ENCODE measurements around the gene SH3YL1. TPM values are rescaled to one million over a fixed set of nuclear protein-coding genes. Genes with fewer than 3 reads are reported as not detected.

Gene SH3YL1
- total and polyA plus RNA-seq, 5 experiments from 2014 or later: 38.1 to 92.0 (median 62.8) TPM

GRCh38 chr2:264493-265468 lies 949 bp upstream of the SH3YL1 start, which contains the start of gene ACP1:
Gene ACP1, plus strand, starts transcription at chr2:264947. Its CDS starts 18 bp downstream, at chr2:264965.
- peak within 1 kb of the TSS; percentile 91 to 97 (median 93) for H3K4me3 Mint-ChIP-seq
- H3K9me3 Mint-ChIP-seq: peaks cover 0 to 3% (median 0%) of the 10 kb centered on the region in 9 donors
- peaks cover 0 to 1% (median 0%) of the 10 kb centered on the region in 5 donors for H3K27me3 Mint-ChIP-seq
- H3K4me1 Mint-ChIP-seq: peaks cover 22 to 58% (median 50%) of the 10 kb centered on the region in 4 donors
- ATAC-seq (peak; percentile 77 to 79), DNase-seq (peak; percentile 91 to 99 (median 96))
- H3K36me3 Mint-ChIP-seq: peaks cover 0 to 18% (median 15%) of the 10 kb centered on the region in 3 donors
- H3K27ac Mint-ChIP-seq: peak within 1 kb of the TSS; percentile 86 to 98 (median 98)
- POLR2A ChIA-PET: interaction anchor here (1.3 to 3.2 kb wide), 3 partner anchors 9 to 165 kb away, joined by 3 to 15 read pairs (median 4); no protein-coding TSS in a partner anchor

GRCh38 chr2:263022-263738 lies 652 bp downstream of the SH3YL1 start:
- Mint-ChIP-seq H3K27me3 (peaks cover 0 to 1% (median 0%) of the 10 kb centered on the region in 5 donors), H3K27ac (peak overlapping the region; percentile 25 to 98 (median 91)), H3K9me3 (peaks cover 0 to 11% (median 8%) of the 10 kb centered on the region in 9 donors), H3K36me3 (peaks cover 13 to 26% (median 24%) of the 10 kb centered on the region in 3 donors), H3K4me1 (peaks cover 15 to 44% (median 36%) of the 10 kb centered on the region in 4 donors), H3K4me3 (peak overlapping the region; percentile 75 to 97 (median 92))
- POLR2A ChIA-PET: interaction anchor here (1.1 to 3.2 kb wide), 5 partner anchors 11 to 167 kb away, joined by 3 to 15 read pairs (median 4); no protein-coding TSS in a partner anchor
- DNase-seq (peak in 1 of 10 donors; percentile 12), ATAC-seq (no peak)

DNA sequence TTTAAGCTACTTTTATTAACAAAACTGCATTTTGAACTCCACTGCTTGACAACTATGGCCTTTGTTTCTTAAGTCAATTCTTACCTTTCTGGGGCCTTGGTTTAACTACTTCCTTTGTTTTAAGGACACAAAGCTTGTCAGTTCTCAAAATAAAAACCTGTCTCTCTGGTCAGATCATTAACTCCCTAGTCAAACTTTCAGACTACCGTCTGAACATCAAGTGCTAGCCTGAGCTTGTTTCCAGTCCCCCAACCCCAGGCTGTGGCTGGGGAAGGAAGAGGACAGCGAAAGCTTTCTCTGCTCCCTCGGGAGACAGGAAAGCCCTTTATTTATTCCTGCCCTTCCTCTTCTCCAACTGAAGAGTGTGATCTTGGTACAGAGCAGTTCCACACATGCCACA lies 1.7 kb downstream of the SH3YL1 start:
- H3K9me3 Mint-ChIP-seq: peaks cover 0 to 19% (median 10%) of the 10 kb centered on the region in 9 donors
- POLR2A ChIA-PET: no interaction called here
- ATAC-seq (no peak), DNase-seq (no peak)
- peaks cover 14 to 30% (median 17%) of the 10 kb centered on the region in 3 donors for H3K36me3 Mint-ChIP-seq
- peak overlapping the region in 8 of 10 donors; percentile 16 to 98 (median 75) for H3K27ac Mint-ChIP-seq
- peak overlapping the region in 8 of 10 donors; percentile 9 to 75 (median 52) for H3K4me3 Mint-ChIP-seq
- peaks cover 0 to 1% (median 0%) of the 10 kb centered on the region in 5 donors for H3K27me3 Mint-ChIP-seq
- peaks cover 7 to 35% (median 26%) of the 10 kb centered on the region in 4 donors for H3K4me1 Mint-ChIP-seq

- Mint-ChIP-seq H3K27me3 (peaks cover 0 to 1% (median 0%) of the 10 kb centered on the region in 5 donors), H3K27ac (no peak overlapping the region), H3K4me3 (no peak overlapping the region), H3K4me1 (peaks cover 4 to 22% (median 15%) of the 10 kb centered on the region in 4 donors), H3K36me3 (peaks cover 10 to 30% (median 17%) of the 10 kb centered on the region in 3 donors), H3K9me3 (peaks cover 0 to 20% (median 10%) of the 10 kb centered on the region in 9 donors)
- POLR2A ChIA-PET: no interaction called here
- no peak for DNase-seq
- ATAC-seq: no peak
Measured at GRCh38 chr2:260507-261161, 3.2 kb downstream of the SH3YL1 start.

DNA sequence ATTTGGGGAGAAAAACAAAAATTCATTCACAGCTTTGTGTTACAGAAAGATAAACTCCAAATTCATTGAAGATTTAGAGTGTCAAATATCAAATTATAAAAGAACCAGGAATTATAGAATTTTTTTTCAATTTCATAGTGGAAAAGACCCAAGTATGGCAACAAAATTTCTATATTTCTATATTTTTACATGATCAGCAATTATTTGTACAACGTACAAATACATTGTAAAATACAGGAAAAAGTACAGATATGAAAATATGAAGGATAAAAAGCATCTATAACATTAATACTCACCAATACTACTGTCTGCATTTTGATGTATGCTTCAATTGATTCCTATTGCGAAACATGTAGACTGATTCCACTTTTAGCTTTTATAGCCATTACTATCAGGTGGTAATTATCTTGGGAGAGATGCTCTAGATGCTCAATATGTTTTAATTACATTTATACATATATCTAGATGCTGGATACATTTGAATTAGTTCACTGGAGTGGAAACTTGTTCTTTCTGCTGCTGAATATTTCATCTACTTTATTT lies 4.0 kb downstream of the SH3YL1 start:
- DNase-seq (no peak), ATAC-seq (no peak)
- Mint-ChIP-seq H3K4me1 (peaks cover 4 to 15% (median 11%) of the 10 kb centered on the region in 4 donors), H3K36me3 (peaks cover 10 to 30% (median 17%) of the 10 kb centered on the region in 3 donors), H3K4me3 (no peak overlapping the region), H3K27ac (no peak overlapping the region), H3K9me3 (peaks cover 0 to 20% (median 10%) of the 10 kb centered on the region in 9 donors), H3K27me3 (peaks cover 0 to 1% (median 0%) of the 10 kb centered on the region in 5 donors)
- POLR2A ChIA-PET: no interaction called here

GRCh38 chr2:258933-259332 lies 4.9 kb downstream of the SH3YL1 start:
- Mint-ChIP-seq H3K4me1 (peaks cover 1 to 15% (median 9%) of the 10 kb centered on the region in 4 donors), H3K36me3 (peaks cover 10 to 30% (median 17%) of the 10 kb centered on the region in 3 donors), H3K27me3 (no peaks in the 10 kb centered on the region), H3K4me3 (no peak overlapping the region), H3K9me3 (peaks cover 0 to 20% (median 10%) of the 10 kb centered on the region in 9 donors), H3K27ac (no peak overlapping the region)
- no peak for ATAC-seq
- POLR2A ChIA-PET: no interaction called here
- no peak for DNase-seq

GRCh38 chr2:257842-258241 lies 6.0 kb downstream of the SH3YL1 start:
- Mint-ChIP-seq H3K36me3 (peaks cover 10 to 30% (median 17%) of the 10 kb centered on the region in 3 donors), H3K27ac (no peak overlapping the region), H3K27me3 (no peaks in the 10 kb centered on the region), H3K9me3 (peaks cover 0 to 20% (median 10%) of the 10 kb centered on the region in 9 donors), H3K4me1 (peaks cover 1 to 9% (median 4%) of the 10 kb centered on the region in 4 donors), H3K4me3 (no peak overlapping the region)
- no peak for ATAC-seq
- no peak for DNase-seq
- POLR2A ChIA-PET: no interaction called here

DNA sequence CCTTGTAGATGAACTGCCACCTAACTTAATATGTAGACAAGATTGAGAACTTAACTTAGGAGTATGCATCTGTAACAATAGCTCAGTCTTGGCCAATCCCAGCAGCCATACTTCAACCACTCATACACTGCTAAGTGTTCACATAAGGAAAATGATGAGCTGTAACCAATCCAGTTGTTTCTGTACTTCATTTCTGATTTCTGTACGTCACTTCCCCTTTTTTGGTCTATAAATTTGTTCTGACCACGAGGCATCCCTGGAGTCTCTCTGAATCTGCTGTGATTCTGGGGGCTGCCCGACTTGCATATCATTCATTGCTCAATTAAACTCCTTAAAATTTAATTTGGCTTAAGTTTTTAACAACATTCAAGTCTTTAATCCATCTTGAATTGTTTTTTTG lies 6.4 kb downstream of the SH3YL1 start:
- POLR2A ChIA-PET: no interaction called here
- H3K4me1 Mint-ChIP-seq: peaks cover 0 to 5% (median 3%) of the 10 kb centered on the region in 4 donors
- no peak overlapping the region for H3K27ac Mint-ChIP-seq
- H3K4me3 Mint-ChIP-seq: no peak overlapping the region
- peaks cover 10 to 34% (median 17%) of the 10 kb centered on the region in 3 donors for H3K36me3 Mint-ChIP-seq
- H3K27me3 Mint-ChIP-seq: no peaks in the 10 kb centered on the region
- ATAC-seq (no peak), DNase-seq (no peak)
- H3K9me3 Mint-ChIP-seq: peaks cover 0 to 20% (median 10%) of the 10 kb centered on the region in 9 donors

- H3K4me1 Mint-ChIP-seq: peaks cover 0 to 5% (median 0%) of the 10 kb centered on the region in 4 donors
- ATAC-seq: no peak
- no peak overlapping the region for H3K4me3 Mint-ChIP-seq
- no peak for DNase-seq
- H3K27ac Mint-ChIP-seq: peak overlapping the region in 1 of 10 donors; percentile 11
- POLR2A ChIA-PET: no interaction called here
- peaks cover 16 to 34% (median 22%) of the 10 kb centered on the region in 3 donors for H3K36me3 Mint-ChIP-seq
- peaks cover 0 to 20% (median 10%) of the 10 kb centered on the region in 9 donors for H3K9me3 Mint-ChIP-seq
- no peaks in the 10 kb centered on the region for H3K27me3 Mint-ChIP-seq
Measured at GRCh38 chr2:256094-256493, 7.7 kb downstream of the SH3YL1 start.

- Mint-ChIP-seq H3K27ac (peak overlapping the region in 1 of 10 donors; percentile 11), H3K27me3 (no peaks in the 10 kb centered on the region), H3K4me3 (no peak overlapping the region), H3K36me3 (peaks cover 15 to 25% (median 22%) of the 10 kb centered on the region in 3 donors), H3K9me3 (peaks cover 0 to 20% (median 10%) of the 10 kb centered on the region in 9 donors), H3K4me1 (peaks cover 0 to 5% (median 0%) of the 10 kb centered on the region in 4 donors)
- POLR2A ChIA-PET: no interaction called here
- ATAC-seq (no peak), DNase-seq (no peak)
Measured at GRCh38 chr2:255195-255594, 8.6 kb downstream of the SH3YL1 start.

- Mint-ChIP-seq H3K27me3 (no peaks in the 10 kb centered on the region), H3K4me1 (peaks cover 0 to 5% (median 0%) of the 10 kb centered on the region in 4 donors), H3K4me3 (no peak overlapping the region), H3K27ac (no peak overlapping the region), H3K9me3 (peaks cover 0 to 20% (median 10%) of the 10 kb centered on the region in 9 donors), H3K36me3 (peaks cover 19 to 24% (median 19%) of the 10 kb centered on the region in 3 donors)
- ATAC-seq (no peak), DNase-seq (no peak)
- POLR2A ChIA-PET: no interaction called here
Measured at GRCh38 chr2:254241-254640, 9.6 kb downstream of the SH3YL1 start.

Data from naive thymus-derived CD8-positive, alpha-beta T cell (primary cell).